Mesenchymal stem cell (in vitro differentiated cells and primary cell): ENCODE results near the gene FUT7.

Source experiments
- DNase-seq: peaks from one replicate; pipeline ENCODE4 v3.0.0-alpha.2; 2013
- H2AFZ ChIP-seq: one replicate; pipeline ENCODE4 v1.6.1; 2013; ENCODE audit warnings: low read depth, mild to moderate bottlenecking, control low read depth, inconsistent platforms, low read length, moderate library complexity
- H2AK5ac ChIP-seq: 2 replicates; pipeline ENCODE4 v1.6.1; 2013; ENCODE audit warnings: low read length, moderate library complexity, mild to moderate bottlenecking, inconsistent platforms; ENCODE audit not compliant: severe bottlenecking
- H2BK120ac ChIP-seq: one replicate; pipeline ENCODE4 v1.6.1; 2013; ENCODE audit warnings: low read depth, mild to moderate bottlenecking, inconsistent platforms, low read length, moderate library complexity
- H2BK12ac ChIP-seq, 2 experiments: one replicate each; pipeline ENCODE4 v1.6.1; 2013; ENCODE audit warnings: inconsistent platforms in 2 of 2, low read length in 2 of 2, mild to moderate bottlenecking in 2 of 2, moderate library complexity in 2 of 2, control low read depth in 1 of 2
- H2BK15ac ChIP-seq: one replicate; pipeline ENCODE4 v1.6.1; 2013; ENCODE audit warnings: mild to moderate bottlenecking, low read depth, inconsistent platforms; ENCODE audit not compliant: poor library complexity, severe bottlenecking
- H2BK5ac ChIP-seq: 2 replicates; pipeline ENCODE4 v1.6.1; 2013; ENCODE audit warnings: low read depth, mild to moderate bottlenecking, low read length, control low read depth, inconsistent platforms; ENCODE audit not compliant: poor library complexity, severe bottlenecking
- H3K14ac ChIP-seq, 2 experiments: one replicate each; pipeline ENCODE4 v1.6.1; 2013; ENCODE audit warnings: inconsistent platforms in 2 of 2, low read length in 2 of 2, control low read depth in 1 of 2, mild to moderate bottlenecking in 1 of 2, moderate library complexity in 1 of 2
- H3K18ac ChIP-seq, 2 experiments: one replicate each; pipeline ENCODE4 v1.6.1; 2013; ENCODE audit warnings: inconsistent platforms in 2 of 2, low read length in 2 of 2, control low read depth in 1 of 2, low read depth in 1 of 2, mild to moderate bottlenecking in 1 of 2
- H3K23ac ChIP-seq, 2 experiments: one replicate each; pipeline ENCODE4 v1.6.1; 2013; ENCODE audit warnings: inconsistent platforms in 2 of 2, low read length in 2 of 2, mild to moderate bottlenecking in 2 of 2, moderate library complexity in 2 of 2, control low read depth in 1 of 2
- H3K27ac ChIP-seq: 2 replicates; pipeline ENCODE4 v1.5.1; 2013; ENCODE audit warnings: mild to moderate bottlenecking, moderate library complexity, low read length, control low read depth, inconsistent platforms; ENCODE audit not compliant: poor library complexity, severe bottlenecking
- H3K27me3 ChIP-seq, 2 experiments: 2 replicates each; pipeline versions ENCODE4 v1.6.1 to v1.7.0; 2013; ENCODE audit warnings: low read length in 2 of 2, mild to moderate bottlenecking in 2 of 2, moderate library complexity in 2 of 2, control low read depth in 1 of 2, inconsistent platforms in 1 of 2; ENCODE audit not compliant: control insufficient read depth in 1 of 2, insufficient read depth in 1 of 2
- H3K36me3 ChIP-seq, 2 experiments: 2 replicates each; pipeline versions ENCODE4 v1.6.1 to v1.7.0; 2013; ENCODE audit warnings: low read length in 2 of 2, control low read depth in 1 of 2, inconsistent platforms in 1 of 2, low read depth in 1 of 2, mild to moderate bottlenecking in 1 of 2; ENCODE audit not compliant: insufficient read depth in 2 of 2, control insufficient read depth in 1 of 2
- H3K4ac ChIP-seq, 2 experiments: one replicate each; pipeline ENCODE4 v1.6.1; 2013; ENCODE audit warnings: inconsistent platforms in 2 of 2, low read length in 2 of 2, mild to moderate bottlenecking in 2 of 2, moderate library complexity in 2 of 2, control low read depth in 1 of 2, low read depth in 1 of 2
- H3K4me1 ChIP-seq: 2 replicates; pipeline ENCODE4 v1.6.1; 2013; ENCODE audit warnings: low read depth, low read length, control low read depth; ENCODE audit not compliant: control insufficient read depth, insufficient read depth
- H3K4me2 ChIP-seq: 2 replicates; pipeline ENCODE4 v1.6.1; 2013; ENCODE audit warnings: low read length, mild to moderate bottlenecking, inconsistent platforms; ENCODE audit not compliant: poor library complexity, severe bottlenecking
- H3K4me3 ChIP-seq, 2 experiments: 2 replicates each; pipeline versions ENCODE4 v1.5.1 to v1.7.0; 2013; ENCODE audit warnings: low read length in 2 of 2, mild to moderate bottlenecking in 2 of 2, control low read depth in 1 of 2, low read depth in 1 of 2; ENCODE audit not compliant: insufficient read depth in 1 of 2
- H3K79me1 ChIP-seq: replicated peaks from 2 replicates; pipeline ENCODE4 v1.6.1; 2013; ENCODE audit warnings: mild to moderate bottlenecking, control low read depth, low read length, inconsistent platforms; ENCODE audit not compliant: poor library complexity, severe bottlenecking
- H3K9ac ChIP-seq: 2 replicates; pipeline ENCODE4 v1.7.0; 2013; ENCODE audit warnings: mild to moderate bottlenecking, low read length, moderate library complexity
- H3K9me3 ChIP-seq: 2 replicates; pipeline ENCODE4 v1.7.0; 2013; ENCODE audit warnings: mild to moderate bottlenecking, low read length; ENCODE audit not compliant: control insufficient read depth
- H4K8ac ChIP-seq: one replicate; pipeline ENCODE4 v1.6.1; 2013; ENCODE audit warnings: inconsistent platforms, mild to moderate bottlenecking, low read length, moderate library complexity
- H4K91ac ChIP-seq: one replicate; pipeline ENCODE4 v1.6.1; 2013; ENCODE audit warnings: mild to moderate bottlenecking, low read length, inconsistent platforms
- WGBS: methylation state at CpG from one replicate; pipeline ENCODE4 v1.1.7; 2013; ENCODE audit warnings: mixed read lengths; 5-methylcytosine and 5-hydroxymethylcytosine counted together

Gene FUT7

GRCh38 chr9:137065336-137065967, 33.6 kb upstream of the FUT7 start:
- Histone ChIP-seq H2BK120ac (no peak overlapping the region), H2BK5ac (no peak overlapping the region), H3K23ac (no peak overlapping the region), H2BK12ac (no peak overlapping the region), H3K4ac (no peak overlapping the region), H2AK5ac (no peak overlapping the region), H4K8ac (no peak overlapping the region), H4K91ac (no peak overlapping the region), H3K9ac (no peak overlapping the region), H3K18ac (no peak overlapping the region), H3K36me3 (peaks cover 0 to 6% of the 10 kb centered on the region in 2 experiments), H2AFZ (no peak overlapping the region), H3K27me3 (peaks cover 0 to 15% of the 10 kb centered on the region in 2 experiments), H3K27ac (no peak overlapping the region), H3K4me1 (peaks cover 12% of the 10 kb centered on the region), H3K79me1 (no peaks in the 10 kb centered on the region), H3K4me3 (no peak overlapping the region), H3K14ac (no peak overlapping the region), H2BK15ac (peak overlapping the region; percentile 20), H3K9me3 (no peaks in the 10 kb centered on the region), H3K4me2 (no peak overlapping the region)
- WGBS = 96% methylated on average over 23 of the region's 23 CpGs
- no peak for DNase-seq

- H2BK5ac ChIP-seq = no peak overlapping the region
- WGBS = 86% methylated on average over 12 of the region's 12 CpGs
Measured at GRCh38 chr9:137064880-137065164, 32.9 kb upstream of the FUT7 start.

GRCh38 chr9:137064027-137064879, 32.4 kb upstream of the FUT7 start:
- H2BK5ac ChIP-seq = no peak overlapping the region
- H2BK12ac ChIP-seq = no peak overlapping the region
- H3K27ac ChIP-seq = no peak overlapping the region
- H2AK5ac ChIP-seq = no peak overlapping the region
- H3K4ac ChIP-seq = no peak overlapping the region
- H3K4me1 ChIP-seq = peaks cover 2% of the 10 kb centered on the region
- no peak overlapping the region for H3K14ac ChIP-seq
- no peak overlapping the region for H3K9ac ChIP-seq
- H3K18ac ChIP-seq = no peak overlapping the region
- H3K79me1 ChIP-seq = no peaks in the 10 kb centered on the region
- H3K9me3 ChIP-seq = no peaks in the 10 kb centered on the region
- no peak overlapping the region for H4K91ac ChIP-seq
- no peak overlapping the region for H4K8ac ChIP-seq
- peak; percentile 36 for DNase-seq
- H3K23ac ChIP-seq = no peak overlapping the region
- no peak overlapping the region for H2BK120ac ChIP-seq
- H3K4me3 ChIP-seq = no peak overlapping the region
- H2AFZ ChIP-seq = no peak overlapping the region
- WGBS = 53% methylated on average over 55 of the region's 55 CpGs
- no peak overlapping the region for H3K4me2 ChIP-seq
- H3K36me3 ChIP-seq = peaks cover 0 to 6% of the 10 kb centered on the region in 2 experiments
- peaks cover 0 to 11% of the 10 kb centered on the region in 2 experiments for H3K27me3 ChIP-seq
- no peak overlapping the region for H2BK15ac ChIP-seq

More at GRCh38 chr9:137064880-137065164, 32.9 kb upstream of the FUT7 start:
- Histone ChIP-seq H2BK12ac (no peak overlapping the region), H3K18ac (no peak overlapping the region), H2AFZ (no peak overlapping the region), H3K4ac (no peak overlapping the region), H3K27ac (no peak overlapping the region), H2BK120ac (no peak overlapping the region), H3K9ac (no peak overlapping the region), H3K27me3 (peaks cover 0 to 15% of the 10 kb centered on the region in 2 experiments), H3K9me3 (no peaks in the 10 kb centered on the region), H4K8ac (no peak overlapping the region), H3K4me1 (peaks cover 7% of the 10 kb centered on the region), H3K36me3 (peaks cover 0 to 6% of the 10 kb centered on the region in 2 experiments), H3K14ac (no peak overlapping the region), H3K4me3 (no peak overlapping the region), H4K91ac (no peak overlapping the region), H2AK5ac (no peak overlapping the region), H3K23ac (no peak overlapping the region), H3K4me2 (no peak overlapping the region), H3K79me1 (no peaks in the 10 kb centered on the region), H2BK15ac (no peak overlapping the region)
- no peak for DNase-seq

- Histone ChIP-seq H2BK120ac (no peak overlapping the region), H3K9me3 (no peaks in the 10 kb centered on the region), H3K9ac (no peak overlapping the region), H3K27me3 (peaks cover 0 to 10% of the 10 kb centered on the region in 2 experiments), H2BK15ac (no peak overlapping the region), H3K27ac (no peak overlapping the region), H2AK5ac (no peak overlapping the region), H3K14ac (no peak overlapping the region), H3K23ac (no peak overlapping the region), H2AFZ (no peak overlapping the region), H3K79me1 (no peaks in the 10 kb centered on the region), H4K91ac (no peak overlapping the region), H3K4ac (no peak overlapping the region), H3K4me1 (peaks cover 2% of the 10 kb centered on the region), H3K4me3 (no peak overlapping the region), H3K18ac (no peak overlapping the region), H2BK12ac (no peak overlapping the region), H2BK5ac (no peak overlapping the region), H4K8ac (no peak overlapping the region), H3K4me2 (no peak overlapping the region), H3K36me3 (peaks cover 0 to 6% of the 10 kb centered on the region in 2 experiments)
- DNase-seq = no peak
- 85% methylated on average over 26 of the region's 26 CpGs for WGBS
Measured at GRCh38 chr9:137063311-137064026, 31.6 kb upstream of the FUT7 start.
